A549 (cell line): ENCODE data around the gene SHC2.

Source experiments
- CEBPB ChIP-seq, 2 experiments: fragments of >200 bp in 1 of 2; sonication (Bioruptor Twin) in 1 of 2; formaldehyde crosslinking in 1 of 2; IDR thresholded peaks; 2 replicates each; pipeline ENCODE4 v1.6.1; 2012 to 2016
- CTCF ChIP-seq: fragments of >200 bp; sonication (Bioruptor Twin); formaldehyde crosslinking; IDR thresholded peaks from 3 replicates; pipeline ENCODE4 v1.5.1; 2016
- E2F6 ChIP-seq: IDR thresholded peaks from 2 replicates; pipeline ENCODE4 v1.6.1; 2012; ENCODE audit warnings: low read depth, borderline replicate concordance
- EP300 ChIP-seq, 2 experiments: fragments of >200 bp; sonication (Bioruptor Twin); formaldehyde crosslinking; IDR thresholded peaks; 2 replicates in 1 of 2; 3 replicates in 1 of 2; pipeline ENCODE4 v1.6.1; 2016 to 2017
- USF2 ChIP-seq: fragments of 450-650 bp; IDR thresholded peaks from 2 replicates; pipeline ENCODE4 v1.6.1; 2014; ENCODE audit warnings: antibody characterized with exemption

GRCh38 chr19:488505-489417 lies 27.9 kb upstream of the SHC2 start:
- TF ChIP-seq USF2 (no peak), E2F6 (peak; percentile 54; the same call in 1 of the 2 replicates), CTCF (no peak; the same call in 2 of the 3 replicates), CEBPB (IDR thresholded peaks at IDR 0.05) (no peak), EP300 (IDR thresholded peaks at IDR 0.05) (no peak)
